Measurements from ENCODE around the gene OSGIN1.

OSGIN1 gene

GRCh38 chr16:83964684-83965443, 11.8 kb downstream of the OSGIN1 start:
- Histone ChIP-seq H3K4me2 (no peak overlapping the region), H3K27ac (no peak overlapping the region), H3K27me3 (peaks cover 17% of the 10 kb centered on the region), H3K36me3 (no peaks in the 10 kb centered on the region), H3K4me3 (no peak overlapping the region), H3K4me1 (no peaks in the 10 kb centered on the region), H3K9me3 (no peaks in the 10 kb centered on the region), H3K9ac (no peak overlapping the region), H4K20me1 (no peaks in the 10 kb centered on the region)
- no peak for TF ChIP-seq Cebpa-rat (IDR thresholded peaks at IDR 0.05)

- Histone ChIP-seq H3K36me3 (no peaks in the 10 kb centered on the region), H3K9ac (no peak overlapping the region), H3K9me3 (no peaks in the 10 kb centered on the region), H3K4me2 (no peak overlapping the region), H3K4me1 (no peaks in the 10 kb centered on the region), H3K27ac (no peak overlapping the region), H4K20me1 (no peaks in the 10 kb centered on the region), H3K27me3 (peaks cover 23% of the 10 kb centered on the region), H3K4me3 (no peak overlapping the region)
- TF ChIP-seq Cebpa-rat (IDR thresholded peaks at IDR 0.05) = no peak
Measured at GRCh38 chr16:83965444-83966152, 12.6 kb downstream of the OSGIN1 start.

GRCh38 chr16:83966153-83966696, 13.2 kb downstream of the OSGIN1 start:
- no peaks in the 10 kb centered on the region for H3K4me1 ChIP-seq
- no peaks in the 10 kb centered on the region for H3K36me3 ChIP-seq
- no peak overlapping the region for H3K9ac ChIP-seq
- H4K20me1 ChIP-seq = no peaks in the 10 kb centered on the region
- H3K27ac ChIP-seq = no peak overlapping the region
- TF ChIP-seq Cebpa-rat (IDR thresholded peaks at IDR 0.05) = no peak
- no peak overlapping the region for H3K4me2 ChIP-seq
- H3K27me3 ChIP-seq = peaks cover 23% of the 10 kb centered on the region
- H3K4me3 ChIP-seq = no peak overlapping the region
- no peaks in the 10 kb centered on the region for H3K9me3 ChIP-seq

DNA sequence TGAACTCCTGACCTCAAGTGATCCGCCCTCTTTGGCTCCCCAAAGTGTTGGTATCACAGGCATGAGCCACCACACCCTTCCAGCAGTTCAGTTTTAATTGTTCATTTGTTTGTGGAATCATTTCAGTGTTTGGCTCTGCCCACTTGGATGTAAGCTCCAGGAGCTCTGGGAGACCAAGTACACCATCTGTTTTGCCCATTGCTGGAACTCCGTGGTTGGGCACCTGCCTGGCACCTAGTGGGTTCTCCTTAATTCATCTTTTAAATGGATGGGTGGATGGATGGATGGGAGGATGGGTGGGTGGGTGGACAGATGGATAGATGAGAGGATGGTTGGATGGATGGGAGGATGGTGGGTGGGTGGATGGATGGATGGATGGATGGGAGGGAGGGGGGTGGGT, 14.1 kb downstream of the OSGIN1 start:
- no peaks in the 10 kb centered on the region for H4K20me1 ChIP-seq
- H3K4me3 ChIP-seq = no peak overlapping the region
- no peak overlapping the region for H3K9ac ChIP-seq
- no peaks in the 10 kb centered on the region for H3K9me3 ChIP-seq
- H3K27ac ChIP-seq = no peak overlapping the region
- H3K4me1 ChIP-seq = no peaks in the 10 kb centered on the region
- H3K4me2 ChIP-seq = no peak overlapping the region
- H3K27me3 ChIP-seq = peaks cover 23% of the 10 kb centered on the region
- TF ChIP-seq Cebpa-rat (IDR thresholded peaks at IDR 0.05) = no peak
- no peaks in the 10 kb centered on the region for H3K36me3 ChIP-seq

DNA sequence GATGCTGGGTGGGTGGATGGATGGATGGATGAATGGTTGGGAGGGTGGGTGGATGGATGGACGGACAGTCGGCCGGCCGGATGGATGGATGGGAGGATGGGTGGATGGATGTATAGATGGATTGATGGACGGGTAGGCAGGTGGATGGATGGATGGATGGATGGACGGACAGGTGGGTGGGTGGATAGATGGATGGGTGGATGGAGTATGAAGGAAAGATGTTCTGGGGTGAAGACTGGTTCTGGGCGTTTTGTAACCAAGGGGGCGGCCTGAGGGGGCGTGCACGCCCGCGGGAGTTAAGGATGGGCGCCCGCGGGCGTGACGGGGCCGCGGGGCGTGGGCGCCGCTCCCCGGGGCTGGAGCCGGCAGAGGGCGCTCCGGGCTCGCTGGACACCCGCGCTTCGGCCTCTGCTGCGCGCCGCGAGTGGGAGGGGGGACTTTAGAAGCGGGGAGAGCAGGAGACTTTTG, 14.8 kb downstream of the OSGIN1 start, which contains the start of gene NECAB2:
NECAB2 (plus strand) TSS at position 407 of the 468 bp plus-strand sequence. CDS start 405 bp downstream, outside the sequence.
- Histone ChIP-seq H3K27ac (no peak within 1 kb of the TSS), H3K36me3 (no peaks in the 10 kb centered on the region), H3K4me2 (no peak within 1 kb of the TSS), H3K9ac (no peak within 1 kb of the TSS), H3K4me1 (no peaks in the 10 kb centered on the region), H4K20me1 (no peaks in the 10 kb centered on the region), H3K9me3 (no peaks in the 10 kb centered on the region), H3K4me3 (no peak within 1 kb of the TSS), H3K27me3 (peaks cover 23% of the 10 kb centered on the region)
- TF ChIP-seq Cebpa-rat (IDR thresholded peaks at IDR 0.05) = no peak

GRCh38 chr16:83968306-83968851, 15.3 kb downstream of the OSGIN1 start:
- no peak overlapping the region for H3K4me2 ChIP-seq
- H3K4me3 ChIP-seq = no peak overlapping the region
- no peaks in the 10 kb centered on the region for H3K4me1 ChIP-seq
- H3K27me3 ChIP-seq = peaks cover 23% of the 10 kb centered on the region
- H3K9me3 ChIP-seq = no peaks in the 10 kb centered on the region
- no peaks in the 10 kb centered on the region for H4K20me1 ChIP-seq
- no peak overlapping the region for H3K9ac ChIP-seq
- no peak overlapping the region for H3K27ac ChIP-seq
- no peak for TF ChIP-seq Cebpa-rat (IDR thresholded peaks at IDR 0.05)
- H3K36me3 ChIP-seq = no peaks in the 10 kb centered on the region

- no peak overlapping the region for H3K27ac ChIP-seq
- no peak overlapping the region for H3K9ac ChIP-seq
- no peaks in the 10 kb centered on the region for H3K36me3 ChIP-seq
- H3K9me3 ChIP-seq = no peaks in the 10 kb centered on the region
- no peak overlapping the region for H3K4me2 ChIP-seq
- H3K4me1 ChIP-seq = peaks cover 3% of the 10 kb centered on the region; the same call in 1 of the 2 replicates
- H3K27me3 ChIP-seq = peaks cover 23% of the 10 kb centered on the region
- TF ChIP-seq Cebpa-rat (IDR thresholded peaks at IDR 0.05) = no peak
- H3K4me3 ChIP-seq = no peak overlapping the region
- H4K20me1 ChIP-seq = no peaks in the 10 kb centered on the region
Measured at GRCh38 chr16:83968891-83969649, 16.0 kb downstream of the OSGIN1 start.

DNA sequence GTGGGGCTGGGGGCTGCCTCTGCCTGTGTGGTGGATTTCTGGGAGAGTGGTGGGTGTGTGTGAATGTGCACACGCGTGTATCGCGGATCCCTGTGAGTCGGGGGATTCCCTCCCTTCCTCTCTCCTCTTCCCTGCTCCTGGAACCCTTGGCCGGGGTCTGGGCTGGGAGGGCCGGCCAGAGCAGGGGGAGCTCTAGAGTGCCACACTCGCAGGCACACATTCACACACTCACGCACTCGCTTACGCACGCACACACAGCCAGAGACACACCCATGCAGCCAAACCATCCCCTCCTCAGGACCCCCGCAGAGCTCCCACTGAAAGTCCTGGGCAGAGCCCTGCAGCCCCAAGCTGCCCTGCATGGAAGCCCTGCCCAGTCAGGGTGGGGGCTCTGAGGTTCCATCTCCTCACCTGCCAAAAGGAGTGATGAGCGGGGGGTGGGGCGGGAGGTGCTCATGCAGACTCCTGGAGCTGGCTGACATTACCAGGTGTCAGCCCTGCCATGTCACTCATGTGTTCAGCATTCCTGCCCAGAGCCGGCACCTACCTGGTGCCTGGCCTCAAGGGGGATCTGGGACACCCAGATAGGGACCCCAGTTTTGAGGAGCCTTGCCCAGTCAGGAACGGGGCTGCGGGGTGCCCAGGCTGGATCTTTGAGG, 16.9 kb downstream of the OSGIN1 start:
- Histone ChIP-seq H3K9me3 (no peaks in the 10 kb centered on the region), H3K4me1 (peaks cover 12% of the 10 kb centered on the region; the same call in 1 of the 2 replicates), H3K4me3 (no peak overlapping the region), H3K27me3 (peaks cover 23% of the 10 kb centered on the region), H3K4me2 (no peak overlapping the region), H3K27ac (no peak overlapping the region), H3K36me3 (no peaks in the 10 kb centered on the region), H4K20me1 (no peaks in the 10 kb centered on the region), H3K9ac (no peak overlapping the region)
- no peak for TF ChIP-seq Cebpa-rat (IDR thresholded peaks at IDR 0.05)

DNA sequence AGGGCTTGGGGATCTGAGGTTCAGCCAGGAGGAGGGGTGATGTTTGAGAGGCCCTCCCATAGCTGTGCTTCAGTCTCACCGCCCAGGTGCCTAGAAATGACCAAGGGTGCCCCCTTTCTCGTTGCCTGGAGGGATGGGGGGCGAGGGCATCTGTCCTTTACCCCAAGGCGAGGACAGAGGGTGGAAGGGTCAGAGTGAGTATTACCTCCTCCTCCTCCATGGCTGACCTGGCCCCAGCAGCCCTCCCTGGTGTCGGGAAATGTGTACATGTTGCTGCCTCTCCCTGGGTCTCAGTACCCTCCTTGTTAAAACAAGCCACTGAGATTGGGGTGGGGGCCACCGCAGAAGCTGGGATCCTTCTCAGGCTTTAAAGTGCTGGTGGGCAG, 17.4 kb downstream of the OSGIN1 start:
- Histone ChIP-seq H3K4me3 (no peak overlapping the region), H3K27me3 (peaks cover 23% of the 10 kb centered on the region), H3K9ac (no peak overlapping the region), H4K20me1 (no peaks in the 10 kb centered on the region), H3K36me3 (no peaks in the 10 kb centered on the region), H3K4me2 (no peak overlapping the region), H3K9me3 (no peaks in the 10 kb centered on the region), H3K4me1 (peaks cover 12% of the 10 kb centered on the region; the same call in 1 of the 2 replicates), H3K27ac (no peak overlapping the region)
- no peak for TF ChIP-seq Cebpa-rat (IDR thresholded peaks at IDR 0.05)
